HG02571 (cell line): ENCODE results near the gene TSPEAR.
"Not testable (repeated sequence)": the region's sequence is repeated elsewhere in the genome, so short reads cannot be mapped to it uniquely, and the experiment has no call there.

ENCODE experiments used
- ATAC-seq: cut with Tn5 transposase; IDR thresholded peaks from one replicate; pipeline ENCODE4 v1.9.1; 2021; ENCODE audit warnings: mild to moderate bottlenecking, moderate library complexity; ENCODE audit not compliant: unreplicated experiment

The TSPEAR gene

GRCh38 chr21:44703731-44704635, 7.4 kb downstream of the TSPEAR start:
- ATAC-seq = no peak

DNA sequence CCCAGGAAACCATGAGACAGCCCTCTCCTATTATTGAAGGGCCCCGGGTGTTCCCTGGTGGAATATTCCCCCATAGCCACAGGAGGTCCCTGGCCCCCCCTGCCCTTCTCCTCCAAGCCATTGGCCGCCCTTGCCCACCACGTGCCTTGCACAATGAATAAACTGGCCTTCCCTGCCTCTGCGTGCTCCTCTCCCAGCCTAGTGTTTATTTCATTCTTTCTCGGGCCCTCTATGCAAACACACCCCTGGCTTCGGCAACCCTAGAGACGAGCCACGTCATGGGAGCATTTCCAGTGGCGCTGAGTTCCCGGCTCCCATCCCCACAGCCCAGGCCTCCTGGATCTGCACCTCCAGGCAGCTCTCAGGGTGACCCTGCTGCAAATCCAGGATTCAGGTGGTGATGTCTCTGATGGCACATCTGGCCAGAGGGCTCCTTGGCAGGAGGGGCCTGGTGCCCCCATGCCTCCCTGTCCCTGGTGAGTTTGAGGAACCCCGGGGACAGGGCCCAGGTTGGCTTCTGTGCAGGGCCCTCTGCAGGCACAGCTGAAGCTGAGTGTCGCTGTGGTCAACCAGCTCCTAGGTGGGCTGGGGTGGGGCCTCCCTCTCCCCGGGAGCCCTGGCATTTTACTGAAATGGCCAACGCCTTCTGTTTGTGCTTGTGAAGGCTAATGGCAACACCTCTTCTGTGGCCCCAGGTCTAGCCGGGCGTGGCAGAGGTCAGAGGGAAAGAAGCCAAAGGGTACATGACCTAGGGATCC, 8.2 kb downstream of the TSPEAR start:
- ATAC-seq = no peak

DNA sequence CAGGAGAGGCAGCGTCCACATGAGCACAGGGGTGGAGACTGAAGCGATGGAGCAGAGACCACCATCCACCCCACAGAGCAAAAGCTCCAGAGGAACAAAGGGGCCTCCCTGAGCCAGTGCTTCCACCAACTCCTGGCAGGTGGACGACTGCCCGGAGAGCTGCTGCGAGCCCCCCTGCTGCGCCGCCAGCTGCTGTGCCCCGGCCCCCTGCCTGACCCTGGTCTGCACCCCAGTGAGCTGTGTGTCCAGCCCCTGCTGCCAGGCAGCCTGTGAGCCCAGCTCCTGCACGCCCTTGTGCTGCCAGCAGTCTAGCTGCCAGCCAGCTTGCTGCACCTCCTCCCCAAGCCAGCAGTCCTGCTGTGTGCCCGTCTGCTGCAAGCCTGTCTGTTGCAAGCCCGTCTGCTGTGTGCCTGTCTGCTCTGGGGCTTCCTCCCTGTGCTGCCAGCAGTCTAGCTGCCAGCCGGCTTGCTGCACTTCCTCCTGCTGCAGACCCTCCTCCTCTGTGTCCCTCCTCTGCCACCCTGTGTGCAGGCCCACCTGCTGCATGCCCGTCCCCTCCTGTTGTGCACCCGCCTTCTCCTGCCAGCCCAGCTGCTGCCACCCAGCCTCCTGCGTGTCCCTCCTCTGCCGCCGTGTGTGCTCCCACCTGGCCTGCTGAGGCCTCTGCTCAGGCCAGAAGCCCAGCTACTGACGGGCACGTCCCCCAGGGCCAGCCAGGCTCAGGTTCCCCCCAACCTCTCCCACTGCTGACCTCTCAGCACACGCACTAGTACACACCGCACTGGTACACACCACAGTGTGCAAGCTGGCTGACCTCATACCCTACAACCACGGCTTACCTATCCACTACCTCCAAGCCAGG, 9.0 kb downstream of the TSPEAR start:
- no peak for ATAC-seq

- no peak for ATAC-seq
These were observed 9.8 kb downstream of the TSPEAR start for GRCh38 chr21:44701541-44701940.

GRCh38 chr21:44701023-44701400, 10.4 kb downstream of the TSPEAR start:
- ATAC-seq = no peak

DNA sequence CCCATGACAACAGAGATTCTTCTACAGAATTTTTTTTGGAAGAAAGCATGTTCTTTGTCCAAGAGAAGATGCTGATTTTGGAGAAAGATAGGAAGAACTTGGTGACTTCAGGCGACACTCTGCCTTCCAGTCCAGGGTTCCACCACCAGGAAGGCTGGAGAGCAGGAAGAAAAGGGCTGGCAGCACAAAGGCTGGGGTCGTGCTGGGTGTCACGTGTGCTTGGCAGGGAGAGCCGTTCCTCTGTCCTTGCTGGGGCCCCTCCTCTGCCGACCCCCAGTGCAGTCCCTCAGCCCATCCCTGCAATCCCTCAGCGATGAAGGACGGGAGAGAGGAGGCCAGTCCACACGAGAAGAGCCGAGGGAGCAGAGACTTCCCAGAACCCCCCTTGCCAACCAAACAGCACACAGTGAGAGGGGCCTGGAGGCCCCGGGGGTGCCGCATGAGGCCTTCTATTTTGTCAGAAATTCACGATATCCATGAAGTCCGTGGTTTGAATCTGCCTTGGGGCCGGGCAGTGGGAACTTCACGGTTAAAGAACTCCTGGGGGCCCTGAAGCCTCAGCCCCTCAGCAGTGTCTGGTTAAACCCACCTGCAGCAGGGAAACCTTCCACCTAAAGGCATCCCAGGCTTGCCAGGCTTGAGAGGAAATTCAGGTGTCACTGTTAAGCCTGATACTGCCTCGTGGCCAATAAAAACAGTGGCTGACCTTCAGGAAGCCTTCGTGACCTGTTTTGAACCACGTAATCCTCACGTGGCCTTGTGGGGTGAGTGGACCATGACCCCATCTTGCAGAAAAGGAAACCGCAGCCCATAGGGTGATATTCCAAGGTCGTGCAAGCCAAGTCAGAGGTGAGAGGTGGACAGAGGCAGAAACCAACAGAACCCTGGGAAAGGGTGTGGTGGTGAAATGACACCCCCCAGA, 11.0 kb downstream of the TSPEAR start:
- no peak for ATAC-seq

DNA sequence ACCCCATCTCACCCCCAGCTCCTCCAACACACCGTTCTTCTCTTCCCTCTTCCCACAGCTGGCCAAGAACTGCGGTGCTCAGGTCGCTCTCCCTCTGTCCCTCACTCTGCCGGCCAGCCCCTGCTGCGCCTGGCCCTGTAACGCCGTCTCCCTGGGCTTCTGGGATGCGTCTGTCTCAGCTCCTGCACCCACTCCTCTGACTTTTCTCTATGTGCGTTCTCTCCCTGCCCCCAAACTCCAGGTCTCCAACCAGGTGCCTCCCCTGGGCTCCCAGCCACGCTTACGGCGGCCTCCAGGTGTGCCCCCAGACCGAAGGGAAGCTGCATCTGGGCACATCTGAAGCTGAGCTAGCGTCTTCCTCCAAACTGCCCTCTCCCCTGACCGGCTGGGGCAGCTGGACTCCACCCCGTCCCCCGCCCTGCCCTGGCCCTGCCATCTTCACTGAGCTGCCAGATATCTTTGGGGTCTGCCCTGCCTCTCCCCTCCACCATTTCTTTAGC, 11.8 kb downstream of the TSPEAR start:
- ATAC-seq = no peak

DNA sequence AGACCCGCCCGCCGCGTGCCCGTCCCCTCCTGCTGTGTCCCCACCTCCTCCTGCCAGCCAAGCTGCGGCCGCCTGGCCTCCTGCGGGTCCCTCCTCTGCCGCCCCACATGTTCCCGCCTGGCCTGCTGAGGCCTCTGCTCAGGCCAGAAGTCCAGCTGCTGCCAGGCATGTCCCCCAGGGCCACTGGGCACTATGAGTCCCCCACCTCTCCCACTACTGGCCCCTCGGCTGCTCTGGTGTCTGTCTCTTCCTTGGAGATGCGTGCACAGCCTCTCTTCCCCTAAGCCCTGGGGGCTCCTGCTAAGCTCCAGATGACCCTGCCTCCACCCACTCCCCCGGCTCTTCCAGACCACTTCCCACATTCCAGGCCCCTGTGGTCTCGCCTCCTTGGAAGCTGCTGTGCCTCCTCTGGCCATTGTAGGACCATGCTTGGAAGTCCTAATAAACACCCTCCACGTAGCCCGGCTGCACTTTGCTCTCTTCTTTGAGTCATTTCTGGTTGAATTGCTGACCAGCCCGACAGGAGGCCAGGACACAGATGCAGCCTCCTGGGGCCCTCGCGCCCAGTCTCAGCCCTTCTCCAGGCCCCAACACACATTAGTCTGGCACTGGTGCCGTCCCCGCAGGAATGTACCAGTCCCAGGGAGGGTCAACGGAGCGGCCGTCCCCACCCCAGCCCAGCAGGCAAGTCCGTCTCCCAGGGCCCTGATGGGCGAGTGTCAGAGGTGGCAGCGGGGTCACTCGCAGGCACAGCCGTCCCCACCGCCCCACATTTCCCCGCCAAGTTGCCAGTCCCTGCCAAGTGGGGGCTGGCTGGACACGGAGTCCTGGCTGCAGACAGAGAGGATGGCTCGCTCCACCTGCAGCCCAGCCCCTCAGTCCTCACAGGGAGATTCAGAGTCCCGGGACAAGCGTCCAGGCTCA, 13.3 kb downstream of the TSPEAR start:
- ATAC-seq = no peak

DNA sequence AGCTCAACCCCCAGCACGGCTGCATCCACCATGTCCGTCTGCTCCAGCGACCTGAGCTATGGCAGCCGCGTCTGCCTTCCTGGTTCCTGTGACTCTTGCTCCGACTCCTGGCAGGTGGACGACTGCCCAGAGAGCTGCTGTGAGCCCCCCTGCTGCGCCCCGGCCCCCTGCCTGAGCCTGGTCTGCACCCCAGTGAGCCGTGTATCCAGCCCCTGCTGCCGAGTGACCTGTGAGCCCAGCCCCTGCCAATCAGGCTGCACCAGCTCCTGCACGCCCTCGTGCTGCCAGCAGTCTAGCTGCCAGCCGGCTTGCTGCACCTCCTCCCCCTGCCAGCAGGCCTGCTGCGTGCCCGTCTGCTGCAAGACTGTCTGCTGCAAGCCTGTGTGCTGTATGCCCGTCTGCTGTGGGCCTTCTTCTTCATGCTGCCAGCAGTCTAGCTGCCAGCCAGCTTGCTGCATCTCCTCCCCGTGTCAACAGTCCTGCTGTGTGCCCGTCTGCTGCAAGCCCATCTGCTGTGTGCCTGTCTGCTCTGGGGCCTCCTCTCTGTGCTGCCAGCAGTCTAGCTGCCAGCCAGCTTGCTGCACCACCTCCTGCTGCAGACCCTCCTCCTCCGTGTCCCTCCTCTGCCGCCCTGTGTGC, 14.1 kb downstream of the TSPEAR start, which contains the start of gene KRTAP10-12:
Gene KRTAP10-12, plus strand, starts transcription at position 1 of the 639 bp plus-strand sequence. Its CDS starts 30 bp downstream, at position 31.
- ATAC-seq = not testable (repeated sequence)

DNA sequence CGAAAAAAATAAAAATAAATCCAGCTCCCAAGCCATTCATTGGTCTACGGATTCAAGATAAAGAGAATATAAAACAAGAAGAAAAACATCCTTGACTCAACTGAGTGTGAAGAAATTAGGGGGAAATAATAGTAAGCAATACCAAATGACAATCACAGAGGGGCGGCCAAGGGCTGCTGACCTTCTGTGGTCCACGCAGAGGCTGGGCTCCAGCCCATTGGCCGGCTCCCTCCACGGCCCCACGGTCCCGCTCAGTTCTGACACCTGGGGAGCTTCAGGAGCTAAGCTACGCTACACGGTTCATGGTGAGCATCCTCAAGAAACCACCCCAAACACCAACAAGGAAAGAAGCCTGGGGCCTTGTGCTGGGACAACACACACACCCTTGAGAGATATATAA, 14.8 kb downstream of the TSPEAR start:
- no peak for ATAC-seq

DNA sequence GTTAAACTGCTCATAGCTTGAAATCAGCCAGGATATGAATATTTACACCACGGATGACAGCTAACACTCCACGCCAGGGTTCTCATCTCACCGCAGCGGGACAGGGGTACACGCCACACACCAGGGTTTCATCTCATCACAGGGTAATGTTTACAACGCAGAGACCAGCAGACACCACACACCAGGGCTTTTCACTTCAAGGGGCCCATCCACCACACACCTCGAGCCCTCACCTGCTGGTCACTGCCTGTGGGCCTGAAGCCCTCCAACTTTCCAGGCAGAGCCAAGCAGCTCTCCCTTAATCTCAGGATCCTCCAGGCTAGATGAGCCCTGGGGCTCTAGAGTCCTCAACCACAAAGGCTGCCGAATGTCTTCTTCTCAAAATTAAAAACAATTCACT, 15.7 kb downstream of the TSPEAR start:
- no peak for ATAC-seq

DNA sequence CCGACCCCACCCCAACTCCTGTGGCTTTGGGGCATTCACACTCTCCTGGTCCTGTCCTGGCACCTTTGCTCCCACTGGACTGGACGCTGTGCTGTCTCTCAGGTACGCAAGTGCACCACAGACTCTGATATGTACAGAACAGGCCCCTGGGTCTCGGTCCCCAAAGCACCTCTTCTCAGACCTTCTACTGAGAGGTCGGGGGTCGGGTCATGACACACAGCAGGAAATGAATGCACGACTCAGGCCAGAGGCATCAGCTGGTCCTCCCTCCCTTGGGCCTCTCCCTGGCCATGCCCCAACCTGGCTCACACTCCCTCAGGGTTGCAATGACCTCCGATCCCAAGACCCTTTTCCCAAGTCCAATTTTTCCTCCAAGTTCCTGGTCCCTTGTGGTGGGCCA, 16.2 kb downstream of the TSPEAR start:
- ATAC-seq = no peak

GRCh38 chr21:44694776-44695175, 16.6 kb downstream of the TSPEAR start:
- ATAC-seq = no peak

DNA sequence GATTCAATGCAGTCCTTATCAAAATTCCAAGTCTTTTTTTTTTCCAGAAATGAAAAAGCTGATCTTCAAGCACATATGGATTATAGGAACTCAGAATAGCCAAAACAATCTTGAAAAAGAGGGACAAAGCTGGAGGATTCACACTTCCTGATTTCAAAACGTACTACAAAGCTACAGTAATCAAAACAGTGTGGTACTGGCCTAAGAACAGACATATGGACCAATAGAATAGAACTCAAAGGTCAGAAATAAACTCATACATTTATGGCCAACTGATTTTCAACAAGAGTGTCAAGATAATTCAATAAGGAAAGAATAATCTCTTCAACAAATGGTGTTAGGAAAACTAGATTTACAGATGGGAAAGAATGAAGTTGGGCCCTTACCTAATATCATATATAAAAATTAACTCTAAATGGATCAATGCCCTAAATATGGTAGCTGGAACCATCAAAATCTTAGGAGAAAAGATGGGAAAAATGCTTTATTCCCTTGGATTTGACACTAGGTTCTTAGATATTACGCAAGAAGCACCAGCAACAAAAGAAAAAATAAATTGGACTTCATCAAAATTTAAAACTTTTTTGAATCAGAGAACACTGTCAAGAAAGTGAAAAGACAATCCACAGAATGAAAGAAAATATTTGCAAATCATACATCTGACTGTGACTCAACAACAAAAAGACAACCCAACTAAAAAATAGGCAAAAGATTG, 18.4 kb downstream of the TSPEAR start:
- no peak for ATAC-seq

- no peak for ATAC-seq
These were observed 19.7 kb downstream of the TSPEAR start for GRCh38 chr21:44691686-44692085.

- ATAC-seq = not testable (repeated sequence)
These were observed 21.6 kb downstream of the TSPEAR start for GRCh38 chr21:44689740-44690139.

DNA sequence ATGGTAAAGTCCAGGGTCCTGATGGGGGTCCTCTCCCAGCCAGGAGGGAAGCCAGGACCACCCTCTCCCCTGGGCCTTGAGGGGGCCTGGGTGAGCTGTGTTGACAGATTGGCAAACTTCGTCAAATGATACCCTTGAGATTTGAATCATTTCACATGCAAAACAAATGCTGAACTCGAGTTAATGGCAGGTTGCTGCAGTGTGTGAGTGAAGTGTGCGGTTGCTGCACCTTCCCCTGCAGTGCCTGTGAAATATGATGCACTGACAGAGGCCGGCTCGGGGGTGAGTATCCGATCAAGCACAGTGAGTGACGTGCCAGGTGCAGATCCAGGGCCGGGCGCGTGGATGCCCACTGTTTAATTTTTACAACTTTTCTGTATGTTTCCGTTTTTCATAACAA, 23.7 kb downstream of the TSPEAR start:
- ATAC-seq = no peak
